Measurements from ENCODE around the gene SFMBT1. TPM values are rescaled to one million over a fixed set of nuclear protein-coding genes. Genes with fewer than 3 reads are reported as not detected.

The SFMBT1 gene
- polyA plus RNA-seq, 1 of the 3 experiments (the other 2 are of a cell fraction), result 0.72 TPM

DNA sequence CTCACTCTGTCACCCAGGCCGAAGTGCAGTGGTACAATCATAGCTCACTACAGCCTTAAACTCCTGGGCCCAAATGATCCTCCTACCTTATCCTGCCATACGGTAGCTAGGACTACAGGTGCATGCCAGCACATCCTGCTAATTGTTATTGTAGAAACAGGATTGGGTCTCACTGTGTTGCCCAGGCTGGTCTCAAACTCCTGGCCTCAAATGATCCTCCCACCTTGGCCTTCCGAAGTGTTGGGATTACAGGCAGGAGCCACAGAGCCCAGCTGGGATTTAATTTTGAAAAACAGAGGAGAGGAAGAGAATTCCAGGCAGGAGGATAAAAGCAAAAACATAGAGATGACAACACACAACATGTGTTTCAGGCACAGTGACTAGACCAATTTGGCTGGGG lies 40.5 kb downstream of the SFMBT1 start:
- WGBS (ENCODE audit: low lambda C conversion rate), result 54% methylated on average over 2 of the region's 3 CpGs

More for the DNA sequence above, 40.5 kb downstream of the SFMBT1 start:
- Histone ChIP-seq H4K20me1 (ENCODE audit: insufficient read depth) (no peaks in the 10 kb centered on the region), H3K27me3 (ENCODE audit: insufficient read depth) (no peaks in the 10 kb centered on the region), H3K9ac (no peak overlapping the region), H3F3A (replicated peaks; ENCODE audit: insufficient read depth) (no peaks in the 10 kb centered on the region), H3K4me3 (ENCODE audit: low read depth in 2 of 2, low read length in 1 of 2) (no peak overlapping the region), H3K27ac (ENCODE audit: low read depth in 2 of 2, low read length in 1 of 2) (no peak overlapping the region), H3K79me2 (ENCODE audit: insufficient read depth) (no peaks in the 10 kb centered on the region), H3K9me2 (no peaks in the 10 kb centered on the region), H3K9me3 (no peaks in the 10 kb centered on the region), H2AFZ (ENCODE audit: low read depth) (no peak overlapping the region), H3K4me1 (ENCODE audit: control insufficient read depth in 1 of 2, insufficient read depth in 2 of 2, low read depth in 1 of 2, low read length in 1 of 2) (no peaks in the 10 kb centered on the region), H3K4me2 (no peak overlapping the region), H3K36me3 (replicated peaks in 1 of 2; ENCODE audit: control insufficient read depth in 1 of 2, insufficient read depth in 2 of 2, low read length in 1 of 2) (no peaks in the 10 kb centered on the region)
- DNase-seq, result no peak
- ChIA-PET CTCF (interaction anchor here (1.0 kb wide), 1 partner anchor 22 kb away, joined by 3 read pairs; no protein-coding TSS in a partner anchor), POLR2A (no interaction called here)
- no peak for TF ChIP-seq RAD21 (IDR thresholded peaks at IDR 0.05; ENCODE audit: low read length)
- no peak for TF ChIP-seq NRF1 (IDR thresholded peaks at IDR 0.05; ENCODE audit: low read depth, low read length)
- no peak for TF ChIP-seq SIN3A (IDR thresholded peaks at IDR 0.05; ENCODE audit: borderline replicate concordance, low read depth, low read length)
- TF ChIP-seq GABPA (IDR thresholded peaks at IDR 0.05; ENCODE audit: low read depth), result no peak
- TF ChIP-seq TCF12 (IDR thresholded peaks at IDR 0.05), result no peak
- TF ChIP-seq TEAD4 (IDR thresholded peaks at IDR 0.05; ENCODE audit: borderline replicate concordance, insufficient read depth), result no peak
- no peak for TF ChIP-seq ELF1 (IDR thresholded peaks at IDR 0.05)
- no peak for TF ChIP-seq IRF3 (IDR thresholded peaks at IDR 0.05; ENCODE audit: low read depth, low read length)
- no peak for TF ChIP-seq JUND (IDR thresholded peaks at IDR 0.05)
- no peak for TF ChIP-seq MAX (IDR thresholded peaks at IDR 0.05; ENCODE audit: low read depth)
- no peak for TF ChIP-seq USF2 (IDR thresholded peaks at IDR 0.05; ENCODE audit: borderline replicate concordance, low read depth, low read length)
- TF ChIP-seq, protein P1, sequence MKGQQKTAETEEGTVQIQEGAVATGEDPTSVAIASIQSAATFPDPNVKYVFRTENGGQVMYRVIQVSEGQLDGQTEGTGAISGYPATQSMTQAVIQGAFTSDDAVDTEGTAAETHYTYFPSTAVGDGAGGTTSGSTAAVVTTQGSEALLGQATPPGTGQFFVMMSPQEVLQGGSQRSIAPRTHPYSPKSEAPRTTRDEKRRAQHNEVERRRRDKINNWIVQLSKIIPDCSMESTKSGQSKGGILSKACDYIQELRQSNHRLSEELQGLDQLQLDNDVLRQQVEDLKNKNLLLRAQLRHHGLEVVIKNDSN (IDR thresholded peaks at IDR 0.05; ENCODE audit: borderline replicate concordance, low read depth), result no peak
- TF ChIP-seq EZH2phosphoT487 (IDR thresholded peaks at IDR 0.05; ENCODE audit: borderline replicate concordance, low read depth), result no peak
- no peak for TF ChIP-seq GATA2 (CRISPR knock-in tag; IDR thresholded peaks at IDR 0.05)
- no peak for TF ChIP-seq SMC3 (IDR thresholded peaks at IDR 0.05; ENCODE audit: low read depth, low read length)
- no peak for TF ChIP-seq CHD2 (IDR thresholded peaks at IDR 0.05; ENCODE audit: low read length, partially characterized antibody)
- TF ChIP-seq, protein P2, sequence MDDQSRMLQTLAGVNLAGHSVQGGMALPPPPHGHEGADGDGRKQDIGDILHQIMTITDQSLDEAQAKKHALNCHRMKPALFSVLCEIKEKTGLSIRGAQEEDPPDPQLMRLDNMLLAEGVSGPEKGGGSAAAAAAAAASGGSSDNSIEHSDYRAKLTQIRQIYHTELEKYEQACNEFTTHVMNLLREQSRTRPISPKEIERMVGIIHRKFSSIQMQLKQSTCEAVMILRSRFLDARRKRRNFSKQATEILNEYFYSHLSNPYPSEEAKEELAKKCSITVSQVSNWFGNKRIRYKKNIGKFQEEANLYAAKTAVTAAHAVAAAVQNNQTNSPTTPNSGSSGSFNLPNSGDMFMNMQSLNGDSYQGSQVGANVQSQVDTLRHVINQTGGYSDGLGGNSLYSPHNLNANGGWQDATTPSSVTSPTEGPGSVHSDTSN (IDR thresholded peaks at IDR 0.05), result no peak
- TF ChIP-seq, protein P3, sequence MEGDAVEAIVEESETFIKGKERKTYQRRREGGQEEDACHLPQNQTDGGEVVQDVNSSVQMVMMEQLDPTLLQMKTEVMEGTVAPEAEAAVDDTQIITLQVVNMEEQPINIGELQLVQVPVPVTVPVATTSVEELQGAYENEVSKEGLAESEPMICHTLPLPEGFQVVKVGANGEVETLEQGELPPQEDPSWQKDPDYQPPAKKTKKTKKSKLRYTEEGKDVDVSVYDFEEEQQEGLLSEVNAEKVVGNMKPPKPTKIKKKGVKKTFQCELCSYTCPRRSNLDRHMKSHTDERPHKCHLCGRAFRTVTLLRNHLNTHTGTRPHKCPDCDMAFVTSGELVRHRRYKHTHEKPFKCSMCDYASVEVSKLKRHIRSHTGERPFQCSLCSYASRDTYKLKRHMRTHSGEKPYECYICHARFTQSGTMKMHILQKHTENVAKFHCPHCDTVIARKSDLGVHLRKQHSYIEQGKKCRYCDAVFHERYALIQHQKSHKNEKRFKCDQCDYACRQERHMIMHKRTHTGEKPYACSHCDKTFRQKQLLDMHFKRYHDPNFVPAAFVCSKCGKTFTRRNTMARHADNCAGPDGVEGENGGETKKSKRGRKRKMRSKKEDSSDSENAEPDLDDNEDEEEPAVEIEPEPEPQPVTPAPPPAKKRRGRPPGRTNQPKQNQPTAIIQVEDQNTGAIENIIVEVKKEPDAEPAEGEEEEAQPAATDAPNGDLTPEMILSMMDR (IDR thresholded peaks at IDR 0.05), result no peak
